Measurements from ENCODE around the gene RPL36A. TPM values are rescaled to one million over a fixed set of nuclear protein-coding genes. Genes with fewer than 3 reads are reported as not detected.
A peak's percentile ranks its signal among the peaks of the same experiment; 100 is the strongest.

The RPL36A gene
- total and polyA plus RNA-seq, 2 of the 13 experiments (the other 11 are each of a cell fraction or from before 2014, with no cell fraction given), result 1,152 to 1,716 TPM

DNA sequence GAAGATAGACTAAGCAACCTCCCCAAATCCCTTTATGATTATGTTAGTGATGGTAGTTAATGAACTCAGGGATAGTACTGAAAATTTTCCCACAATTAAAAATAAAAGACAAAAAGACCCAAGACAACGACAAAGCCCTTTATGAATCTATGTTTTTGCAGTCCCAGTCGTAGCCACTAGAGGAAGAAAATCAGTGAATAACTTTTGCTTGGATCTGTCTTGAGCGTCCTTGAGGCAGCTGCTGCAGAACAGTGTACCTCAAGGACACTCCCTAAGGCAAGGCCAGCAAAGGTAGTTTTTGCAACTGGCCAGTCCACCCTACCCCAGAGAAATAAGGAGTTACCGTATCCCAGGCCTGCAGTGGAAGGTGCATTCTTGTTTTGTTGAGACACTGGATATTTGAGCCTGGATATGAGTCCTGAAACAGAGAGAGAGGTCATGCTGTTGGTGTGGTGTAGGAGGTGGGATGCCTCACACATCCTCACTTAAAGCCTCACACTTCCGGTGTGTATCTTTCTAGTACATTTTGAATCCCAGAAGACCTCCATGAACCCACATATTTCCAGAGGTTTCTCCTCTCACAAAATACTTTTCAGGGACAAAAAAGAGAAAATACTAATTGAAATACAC, 33.5 kb upstream of the RPL36A start:
- ChIA-PET POLR2A (no interaction called here), CTCF (ENCODE audit: low intra/inter-chr PET ratio, low total read pairs) (no interaction called here)
- H3K9me3 ChIP-seq (ENCODE audit: low read length), result no peaks in the 10 kb centered on the region
- H3K36me3 ChIP-seq (replicated peaks in 1 of 2; ENCODE audit: control insufficient read depth in 1 of 2, insufficient read depth in 2 of 2, low read length in 2 of 2), result no peaks in the 10 kb centered on the region
- peak; percentile 85 for FAIRE-seq
- H3K27me3 ChIP-seq (ENCODE audit: control insufficient read depth in 1 of 2, insufficient read depth in 2 of 2, low read length in 2 of 2), result no peaks in the 10 kb centered on the region
- no peak overlapping the region for H3K27ac ChIP-seq (ENCODE audit: extremely low read length, insufficient read depth, low read length)
- 22% methylated on average over 3 of the region's 5 CpGs for WGBS (ENCODE audit: low lambda C conversion rate)
- no peaks in the 10 kb centered on the region for H4K20me1 ChIP-seq (ENCODE audit: insufficient read depth, low read length)
- H3K4me2 ChIP-seq (ENCODE audit: low read depth, low read length), result no peak overlapping the region
- peak; percentile 54 for ATAC-seq
- H3K9ac ChIP-seq (ENCODE audit: insufficient read depth, low read depth, low read length), result no peak overlapping the region
- no peak overlapping the region for H3K4me3 ChIP-seq (replicated peaks in 1 of 3; ENCODE audit: insufficient read depth in 1 of 3, low read depth in 2 of 3, low read length in 3 of 3)
- H3K4me1 ChIP-seq (ENCODE audit: insufficient read depth, low read length), result no peaks in the 10 kb centered on the region
- in situ Hi-C loops (cut with HindIII; ENCODE audit: extremely low pct_ligation_motif_present, low pct_unique_long_range_greater_than_20kb) (no loop called here), intact Hi-C loops (cut with micrococcal nuclease; ENCODE audit: unreplicated experiment) (no loop called here)
- no peak for TF ChIP-seq FOXJ3 (CRISPR knock-in tag; IDR thresholded peaks at IDR 0.05; ENCODE audit: borderline replicate concordance)
- H3K79me2 ChIP-seq (ENCODE audit: insufficient read depth, low read length), result no peaks in the 10 kb centered on the region
- H2AFZ ChIP-seq (ENCODE audit: low read length), result no peak overlapping the region
- DNase-seq (ENCODE audit: low spot score), result no peak
- BruUV-seq (replicated peaks), result no TSS peak

DNA sequence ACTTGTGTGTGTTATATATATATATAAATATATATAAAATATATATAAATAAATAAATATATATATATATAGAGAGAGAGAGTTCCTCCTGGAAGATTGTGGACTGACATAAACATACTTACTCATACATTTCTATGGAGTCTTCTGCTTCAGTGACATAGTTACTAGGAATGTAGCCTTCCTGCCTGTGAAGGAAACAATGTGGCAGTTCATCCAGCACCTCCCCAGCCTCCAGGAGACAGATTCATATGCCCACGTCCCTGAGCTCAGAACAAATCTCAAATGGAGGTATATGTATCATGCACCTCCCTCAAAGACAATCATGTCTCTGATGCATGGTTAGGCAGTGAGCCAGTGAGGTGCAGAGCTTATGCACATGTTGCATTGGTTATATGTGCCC, 30.8 kb upstream of the RPL36A start:
- H3K4me2 ChIP-seq (ENCODE audit: low read depth, low read length), result no peak overlapping the region
- DNase-seq (ENCODE audit: low spot score) (no peak), FAIRE-seq (no peak), ATAC-seq (no peak)
- H2AFZ ChIP-seq (ENCODE audit: low read length), result no peak overlapping the region
- CTCF ChIA-PET (ENCODE audit: low intra/inter-chr PET ratio, low total read pairs), result no interaction called here
- no peaks in the 10 kb centered on the region for H3K27me3 ChIP-seq (ENCODE audit: control insufficient read depth in 1 of 2, insufficient read depth in 2 of 2, low read length in 2 of 2)
- no TSS peak for BruUV-seq (replicated peaks)
- in situ Hi-C loops (cut with HindIII; ENCODE audit: extremely low pct_ligation_motif_present, low pct_unique_long_range_greater_than_20kb) (no loop called here), intact Hi-C loops (cut with micrococcal nuclease; ENCODE audit: unreplicated experiment) (no loop called here)
- no peak overlapping the region for H3K9ac ChIP-seq (ENCODE audit: insufficient read depth, low read depth, low read length)
- no peak for TF ChIP-seq PHF21A (CRISPR knock-in tag; IDR thresholded peaks at IDR 0.05)
- H4K20me1 ChIP-seq (ENCODE audit: insufficient read depth, low read length), result no peaks in the 10 kb centered on the region
- H3K27ac ChIP-seq (ENCODE audit: extremely low read length, insufficient read depth, low read length), result no peak overlapping the region
- H3K4me3 ChIP-seq (replicated peaks in 1 of 3; ENCODE audit: insufficient read depth in 1 of 3, low read depth in 2 of 3, low read length in 3 of 3), result no peak overlapping the region
- no peaks in the 10 kb centered on the region for H3K9me3 ChIP-seq (ENCODE audit: low read length)
- H3K36me3 ChIP-seq (replicated peaks in 1 of 2; ENCODE audit: control insufficient read depth in 1 of 2, insufficient read depth in 2 of 2, low read length in 2 of 2), result no peaks in the 10 kb centered on the region
- WGBS (ENCODE audit: low lambda C conversion rate), result no CpG with 5 or more reads among the region's 1 CpG
- POLR2A ChIA-PET, result no interaction called here
- H3K79me2 ChIP-seq (ENCODE audit: insufficient read depth, low read length), result no peaks in the 10 kb centered on the region
- H3K4me1 ChIP-seq (ENCODE audit: insufficient read depth, low read length), result no peaks in the 10 kb centered on the region
